A549 (cell line): ENCODE measurements around the gene ASB16. TPM values are rescaled to one million over a fixed set of nuclear protein-coding genes. Genes with fewer than 3 reads are reported as not detected.
"Not testable (repeated sequence)": the region's sequence is repeated elsewhere in the genome, so short reads cannot be mapped to it uniquely, and the experiment has no call there.

Experiments
- ATAC-seq, 2 experiments: fragments of 200-7000 bp in 1 of 2; fragments of >200 bp in 1 of 2; cut with Nextera tagmentation in 1 of 2; cut with Tn5 transposase in 1 of 2; 3 replicates each; pipeline versions ENCODE4 v1.8.0 to v1.9.1; 2018 to 2020; ENCODE audit warnings: mild to moderate bottlenecking in 1 of 2, moderate library complexity in 1 of 2
- CTCF ChIA-PET: fragments of 300-600 bp; sonication (Branson Sonifier 250); formaldehyde crosslinking; extraction: SDS; loops from one replicate; lab custom pipeline; 2021; ENCODE audit warnings: antibody characterized with exemption, inconsistent platforms; lab: Yijun Ruan, JAX
- POLR2A ChIA-PET: fragments of 350-600 bp; formaldehyde crosslinking; extraction: SDS; loops from one replicate; lab custom pipeline; 2021; ENCODE audit warnings: antibody characterized with exemption, inconsistent platforms; lab: Yijun Ruan, JAX
- DNase-seq, 2 experiments: peaks; one replicate each; pipeline versions ENCODE4 v3.0.0 to v3.0.0-alpha.2; 2011 to 2016; ENCODE audit warnings: low read depth in 1 of 2, low spot score in 1 of 2
- FAIRE-seq: peaks from 2 replicates; lab custom pipeline; 2011; peaks lifted over from hg19 to GRCh38; lab: Jason Lieb, UNC
- H3K27ac ChIP-seq, 2 experiments: fragments of >200 bp; sonication (Bioruptor Twin); formaldehyde crosslinking; 3 replicates each; pipeline ENCODE4 v1.5.1; 2016 to 2017
- H3K4me1 ChIP-seq: fragments of >200 bp; sonication (Bioruptor Twin); formaldehyde crosslinking; 3 replicates; pipeline ENCODE4 v1.6.1; 2016
- H3K4me2 ChIP-seq: fragments of >200 bp; sonication (Bioruptor Twin); formaldehyde crosslinking; 3 replicates; pipeline ENCODE4 v1.6.1; 2016
- H3K4me3 ChIP-seq: fragments of >200 bp; sonication (Bioruptor Twin); formaldehyde crosslinking; 3 replicates; pipeline ENCODE4 v1.5.1; 2016
- H3K9me3 ChIP-seq: fragments of >200 bp; sonication (Bioruptor Twin); formaldehyde crosslinking; 3 replicates; pipeline ENCODE4 v1.6.1; 2016
- BHLHE40 ChIP-seq: IDR thresholded peaks from 2 replicates; pipeline ENCODE4 v1.6.1; 2012; ENCODE audit warnings: low read depth, low read length, inconsistent platforms
- CBX8 ChIP-seq: fragments of 200-600 bp; sonication (generic); IDR thresholded peaks from 2 replicates; pipeline ENCODE4 v1.6.1; 2016
- CEBPB ChIP-seq, 2 experiments: fragments of >200 bp in 1 of 2; sonication (Bioruptor Twin) in 1 of 2; formaldehyde crosslinking in 1 of 2; IDR thresholded peaks; 2 replicates each; pipeline ENCODE4 v1.6.1; 2012 to 2016
- CHD4 ChIP-seq: fragments of 200-600 bp; sonication (generic); IDR thresholded peaks from 2 replicates; pipeline ENCODE4 v1.6.1; 2016; ENCODE audit warnings: antibody characterized with exemption, mild to moderate bottlenecking, borderline replicate concordance
- CTCF ChIP-seq: fragments of >200 bp; sonication (Bioruptor Twin); formaldehyde crosslinking; IDR thresholded peaks from 3 replicates; pipeline ENCODE4 v1.5.1; 2016
- E2F6 ChIP-seq: IDR thresholded peaks from 2 replicates; pipeline ENCODE4 v1.6.1; 2012; ENCODE audit warnings: low read depth, borderline replicate concordance
- EP300 ChIP-seq, 2 experiments: fragments of >200 bp; sonication (Bioruptor Twin); formaldehyde crosslinking; IDR thresholded peaks; 2 replicates in 1 of 2; 3 replicates in 1 of 2; pipeline ENCODE4 v1.6.1; 2016 to 2017
- FOSL2 ChIP-seq, 2 experiments: fragments of 450-650 bp in 1 of 2; fragments of >200 bp in 1 of 2; sonication (Bioruptor Twin) in 1 of 2; formaldehyde crosslinking; IDR thresholded peaks; 2 replicates each; pipeline versions ENCODE4 v1.5.0 to v1.6.1; 2016 to 2020; ENCODE audit warnings: mild to moderate bottlenecking in 1 of 2, moderate library complexity in 1 of 2
- HDAC2 ChIP-seq: fragments of 200-600 bp; sonication (generic); IDR thresholded peaks from 2 replicates; pipeline ENCODE4 v1.6.1; 2016
- HOXA7 ChIP-seq: fragments of 250-450 bp; sonication (Bioruptor Pico); IDR thresholded peaks from 2 replicates; pipeline ENCODE4 v1.5.0; 2020; ENCODE audit warnings: mild to moderate bottlenecking, moderate library complexity
- JUN ChIP-seq, 2 experiments: fragments of >200 bp; sonication (Bioruptor Twin); formaldehyde crosslinking; IDR thresholded peaks; 2 replicates in 1 of 2; 3 replicates in 1 of 2; pipeline ENCODE4 v1.6.1; 2016 to 2017
- NPAS2 ChIP-seq: fragments of 250-450 bp; sonication (Bioruptor Pico); IDR thresholded peaks from 2 replicates; pipeline ENCODE4 v1.8.0; 2022; ENCODE audit warnings: mild to moderate bottlenecking, moderate library complexity, borderline replicate concordance
- POLR2A ChIP-seq: IDR thresholded peaks from 2 replicates; pipeline ENCODE4 v1.6.1; 2012; ENCODE audit warnings: mild to moderate bottlenecking, low read length
- RFX5 ChIP-seq: fragments of 450-650 bp; IDR thresholded peaks from 2 replicates; pipeline ENCODE4 v1.7.1; 2014; ENCODE audit warnings: antibody characterized with exemption, mild to moderate bottlenecking, moderate library complexity
- RNF2 ChIP-seq: fragments of 200-600 bp; sonication (generic); IDR thresholded peaks from 2 replicates; pipeline ENCODE4 v1.6.1; 2016; ENCODE audit warnings: low read depth, mild to moderate bottlenecking, antibody characterized with exemption, moderate library complexity, borderline replicate concordance
- SMC3 ChIP-seq: fragments of >200 bp; sonication (Bioruptor Twin); formaldehyde crosslinking; IDR thresholded peaks from 3 replicates; pipeline ENCODE4 v1.6.1; 2018; ENCODE audit warnings: inconsistent platforms
- ZC3H11A ChIP-seq: fragments of 450-650 bp; IDR thresholded peaks from 2 replicates; pipeline ENCODE4 v1.6.1; 2014; ENCODE audit warnings: antibody characterized with exemption, mild to moderate bottlenecking
- ZNF302 ChIP-seq: fragments of 250-450 bp; sonication (Bioruptor Pico); IDR thresholded peaks from 2 replicates; pipeline ENCODE4 v1.9.0; 2021; ENCODE audit warnings: inconsistent platforms, mild to moderate bottlenecking, moderate library complexity
- WGBS: methylation state at CpG from one replicate; pipeline ENCODE4 v1.1.6; 2017; ENCODE audit errors: missing lambda C conversion rate; 5-methylcytosine and 5-hydroxymethylcytosine counted together
- polyA plus RNA-seq, 4 experiments: library from polyadenylated mRNA; depleted of rRNA in 3 of 4; stranded (reverse); fragments of >200 nt; fragmentation: RNase III in 1 of 4; extraction: RNeasy Plus Mini Kit Qiagen cat#74134 plus additional on column Dnase treatment in 1 of 4; gene quantifications; 2 replicates in 3 of 4; 3 replicates in 1 of 4; pipeline ENCODE4 v1.2.3, GENCODE V29; 2011 to 2017

Gene ASB16
- polyA plus RNA-seq, 2 of the 4 experiments (the other 2 are of a cell fraction) = 0.15 TPM; not detected in 1

GRCh38 chr17:44137891-44138709 is 32.4 kb upstream of the ASB16 start (continued):
- TF ChIP-seq CBX8 (no peak), RNF2 (no peak), HOXA7 (CRISPR knock-in tag) (no peak), RFX5 (no peak), HDAC2 (no peak), CEBPB (IDR thresholded peaks at IDR 0.05) (peak in 1 of 2 experiments; percentile 52; a peak in 1 of 4 replicates), CTCF (no peak), E2F6 (peak; percentile 46; the same call in 1 of the 2 replicates), POLR2A (no peak), ZNF302 (CRISPR knock-in tag) (no peak), EP300 (IDR thresholded peaks at IDR 0.05) (peak in 1 of 2 experiments; percentile 27; a peak in 1 of 5 replicates), CHD4 (no peak), ZC3H11A (no peak), JUN (IDR thresholded peaks at IDR 0.05) (peak; percentile 69 to 76; a peak in 4 of 5 replicates), BHLHE40 (no peak), SMC3 (no peak), NPAS2 (CRISPR knock-in tag) (no peak)
- TF ChIP-seq, all 56 proteins: peak for 13

GRCh38 chr17:44143921-44144320 is 26.6 kb upstream of the ASB16 start:
- POLR2A ChIA-PET, H3K4me3 ChIP-seq, H3K27ac ChIP-seq, ATAC-seq, H3K4me2 ChIP-seq, H3K9me3 ChIP-seq, FAIRE-seq, DNase-seq: not testable (repeated sequence)
- CTCF ChIA-PET = interaction anchor here (0.9 to 13.3 kb wide), 7 partner anchors 9 to 60 kb away, joined by 3 to 159 read pairs (median 8); partner anchors contain the start of gene ASB16
- 88% methylated on average over 8 of the region's 8 CpGs for WGBS
- peaks cover 17% of the 10 kb centered on the region for H3K4me1 ChIP-seq

- 77% methylated on average over 7 of the region's 7 CpGs for WGBS
- TF ChIP-seq FOSL2 (IDR thresholded peaks at IDR 0.05) = no peak
- TF ChIP-seq FOSL2 (CRISPR knock-in tag; IDR thresholded peaks at IDR 0.05) = peak; percentile 47; the same call in 1 of the 2 replicates
- TF ChIP-seq CHD4 = no peak
- ATAC-seq (no peak), DNase-seq (no peak), FAIRE-seq (no peak)
- no peak overlapping the region for H3K4me2 ChIP-seq
- no peaks in the 10 kb centered on the region for H3K9me3 ChIP-seq
- no peak overlapping the region for H3K4me3 ChIP-seq
- ChIA-PET POLR2A (no interaction called here), CTCF (interaction anchor here (0.8 to 13.3 kb wide), 10 partner anchors 17 to 389 kb away, joined by 3 to 159 read pairs (median 4); partner anchors contain the start of genes ASB16 and HDAC5)
- no peak overlapping the region; a peak in 1 of 6 replicates for H3K27ac ChIP-seq
- peaks cover 14% of the 10 kb centered on the region; the same call in 2 of the 3 replicates for H3K4me1 ChIP-seq
These were observed 25.4 kb upstream of the ASB16 start for GRCh38 chr17:44144966-44145739.
